T-cell (primary cell): ENCODE results near the gene CDHR3. TPM values are rescaled to one million over a fixed set of nuclear protein-coding genes. Genes with fewer than 3 reads are reported as not detected.

Experiments
- ATAC-seq, 4 experiments: fragments of 200-7000 bp in 3 of 4; fragments of 150-1000 bp in 1 of 4; cut with Tn5 transposase; replicated peaks in 1 of 4; 1 replicate in 3 of 4; 2 replicates in 1 of 4; pipeline ENCODE4 v1.10.0; 2021; ENCODE audit warnings: moderate library complexity in 3 of 4, mild to moderate bottlenecking in 2 of 4, moderate number of reproducible peaks in 1 of 4
- CTCF ChIA-PET, 2 donors: fragments of 300-600 bp; sonication (Branson Sonifier 250); formaldehyde crosslinking; loops; one replicate each; lab custom pipeline; 2022; ENCODE audit warnings: antibody characterized with exemption in 2 of 2; lab: Charles Lee
- POLR2A ChIA-PET, 2 donors: fragments of 300-600 bp; sonication (Branson Sonifier 250); formaldehyde crosslinking; loops; one replicate each; lab custom pipeline; 2022; ENCODE audit warnings: antibody characterized with exemption in 2 of 2; lab: Charles Lee
- DNase-seq, 35 experiments: peaks; one replicate each; pipeline versions ENCODE4 v3.0.0 to v3.0.0-alpha.2; 2013 to 2023
- H3K27ac ChIP-seq: one replicate; pipeline ENCODE4 v1.5.1; 2013; ENCODE audit warnings: low read length
- H3K27me3 ChIP-seq, 2 experiments: replicated peaks in 1 of 2; 1 replicate in 1 of 2; 2 replicates in 1 of 2; pipeline versions ENCODE4 v1.6.1 to v1.7.0; 2013; ENCODE audit warnings: low read length in 1 of 2, mixed read lengths in 1 of 2; ENCODE audit not compliant: control insufficient read depth in 2 of 2, insufficient read depth in 2 of 2; ENCODE audit errors: extremely low read depth in 1 of 2
- H3K36me3 ChIP-seq, 2 donors: 1 replicate in 1 of 2; 2 replicates in 1 of 2; pipeline versions ENCODE4 v1.6.1 to v1.7.0; 2013; ENCODE audit warnings: low read length in 1 of 2; ENCODE audit not compliant: control insufficient read depth in 2 of 2, insufficient read depth in 1 of 2; ENCODE audit errors: extremely low read depth in 1 of 2
- H3K4me1 ChIP-seq, 2 experiments: 1 replicate in 1 of 2; 2 replicates in 1 of 2; pipeline versions ENCODE4 v1.6.1 to v1.7.0; 2013; ENCODE audit warnings: low read length in 2 of 2, mixed read lengths in 1 of 2; ENCODE audit not compliant: insufficient read depth in 2 of 2, control insufficient read depth in 1 of 2; ENCODE audit errors: extremely low read depth in 1 of 2
- H3K4me3 ChIP-seq, 2 donors: 1 replicate in 1 of 2; 2 replicates in 1 of 2; pipeline versions ENCODE4 v1.5.1 to v1.7.0; 2013; ENCODE audit warnings: mild to moderate bottlenecking in 2 of 2, low read length in 1 of 2, moderate library complexity in 1 of 2; ENCODE audit not compliant: control insufficient read depth in 1 of 2; ENCODE audit errors: extremely low read depth in 1 of 2
- H3K9me3 ChIP-seq: 2 replicates; pipeline ENCODE4 v1.7.0; 2013
- H3K27ac Mint-ChIP-seq, 2 donors: one replicate each; pipeline ENCODE4 v1.8.0; 2020 to 2021; ENCODE audit warnings: mild to moderate bottlenecking in 2 of 2, mixed read lengths in 2 of 2
- H3K27me3 Mint-ChIP-seq, 2 donors: one replicate each; pipeline ENCODE4 v1.8.0; 2021 to 2022; ENCODE audit warnings: mixed read lengths in 2 of 2
- H3K36me3 Mint-ChIP-seq: one replicate; pipeline ENCODE4 v1.8.0; 2021; ENCODE audit warnings: mixed read lengths
- H3K4me1 Mint-ChIP-seq, 3 donors: one replicate each; pipeline ENCODE4 v1.8.0; 2020 to 2022; ENCODE audit warnings: mixed read lengths in 3 of 3, mild to moderate bottlenecking in 1 of 3
- H3K4me3 Mint-ChIP-seq, 3 donors: one replicate each; pipeline ENCODE4 v1.8.0; 2020 to 2022; ENCODE audit warnings: mild to moderate bottlenecking in 3 of 3, mixed read lengths in 3 of 3, moderate library complexity in 3 of 3
- H3K9me3 Mint-ChIP-seq, 3 donors: one replicate each; pipeline ENCODE4 v1.8.0; 2020 to 2022; ENCODE audit warnings: mixed read lengths in 3 of 3
- WGBS: methylation state at CpG from one replicate; pipeline ENCODE4 v1.1.5; 2013; ENCODE audit warnings: missing lambda C conversion rate; ENCODE audit not compliant: insufficient coverage; 5-methylcytosine and 5-hydroxymethylcytosine counted together
- total RNA-seq, 35 experiments: library from RNA in 6 of 35; stranded (reverse) in 6 of 35; fragments of 120-200 nt in 1 of 35; gene quantifications; one replicate each; pipeline versions ENCODE4 v1.2.1 to v1.2.4 and lab custom pipeline; 2013 to 2026

CDHR3 gene
- total RNA-seq, 5 donors from 2014 or later (not counting 1 experiment from before 2014, with no cell fraction given), result 10.5 to 18.5 (median 14.5) TPM

- no peak overlapping the region for H3K4me3 Mint-ChIP-seq
- Histone ChIP-seq H3K4me3 (no peak overlapping the region), H3K27me3 (no peaks in the 10 kb centered on the region), H3K27ac (no peak overlapping the region), H3K36me3 (no peaks in the 10 kb centered on the region), H3K4me1 (peaks cover 20 to 41% of the 10 kb centered on the region in 2 experiments), H3K9me3 (no peaks in the 10 kb centered on the region)
- H3K27me3 Mint-ChIP-seq, result no peaks in the 10 kb centered on the region
- 100% methylated on average over 1 of the region's 4 CpGs for WGBS
- ChIA-PET POLR2A (no interaction called here), CTCF (interaction anchor here (0.5 to 1.8 kb wide), 2 partner anchors 12 to 245 kb away, joined by 3 to 6 read pairs; no protein-coding TSS in a partner anchor)
- H3K36me3 Mint-ChIP-seq, result no peaks in the 10 kb centered on the region
- ATAC-seq, result no peak
- DNase-seq, result no peak
- H3K27ac Mint-ChIP-seq, result peak overlapping the region; percentile 4 to 5
- H3K4me1 Mint-ChIP-seq, result peaks cover 47 to 51% (median 48%) of the 10 kb centered on the region in 3 donors
- H3K9me3 Mint-ChIP-seq, result no peaks in the 10 kb centered on the region
Measured at GRCh38 chr7:106068538-106068961, 105.5 kb downstream of the CDHR3 start.

- Histone ChIP-seq H3K9me3 (no peaks in the 10 kb centered on the region), H3K4me1 (peaks cover 20 to 46% of the 10 kb centered on the region in 2 experiments), H3K4me3 (no peak overlapping the region), H3K36me3 (no peaks in the 10 kb centered on the region), H3K27ac (no peak overlapping the region), H3K27me3 (no peaks in the 10 kb centered on the region)
- ChIA-PET POLR2A (no interaction called here), CTCF (interaction anchor here in 1 of 2 donors (1.8 kb wide), 1 partner anchor 12 kb away, joined by 6 read pairs; no protein-coding TSS in a partner anchor)
- Mint-ChIP-seq H3K4me1 (peaks cover 51 to 53% (median 53%) of the 10 kb centered on the region in 3 donors), H3K9me3 (no peaks in the 10 kb centered on the region), H3K36me3 (no peaks in the 10 kb centered on the region), H3K27ac (no peak overlapping the region), H3K27me3 (no peaks in the 10 kb centered on the region), H3K4me3 (no peak overlapping the region)
- no peak for ATAC-seq
- WGBS, result no CpG with 5 or more reads among the region's 3 CpGs
- no peak for DNase-seq
Measured at GRCh38 chr7:106068986-106069385, 105.9 kb downstream of the CDHR3 start.

DNA sequence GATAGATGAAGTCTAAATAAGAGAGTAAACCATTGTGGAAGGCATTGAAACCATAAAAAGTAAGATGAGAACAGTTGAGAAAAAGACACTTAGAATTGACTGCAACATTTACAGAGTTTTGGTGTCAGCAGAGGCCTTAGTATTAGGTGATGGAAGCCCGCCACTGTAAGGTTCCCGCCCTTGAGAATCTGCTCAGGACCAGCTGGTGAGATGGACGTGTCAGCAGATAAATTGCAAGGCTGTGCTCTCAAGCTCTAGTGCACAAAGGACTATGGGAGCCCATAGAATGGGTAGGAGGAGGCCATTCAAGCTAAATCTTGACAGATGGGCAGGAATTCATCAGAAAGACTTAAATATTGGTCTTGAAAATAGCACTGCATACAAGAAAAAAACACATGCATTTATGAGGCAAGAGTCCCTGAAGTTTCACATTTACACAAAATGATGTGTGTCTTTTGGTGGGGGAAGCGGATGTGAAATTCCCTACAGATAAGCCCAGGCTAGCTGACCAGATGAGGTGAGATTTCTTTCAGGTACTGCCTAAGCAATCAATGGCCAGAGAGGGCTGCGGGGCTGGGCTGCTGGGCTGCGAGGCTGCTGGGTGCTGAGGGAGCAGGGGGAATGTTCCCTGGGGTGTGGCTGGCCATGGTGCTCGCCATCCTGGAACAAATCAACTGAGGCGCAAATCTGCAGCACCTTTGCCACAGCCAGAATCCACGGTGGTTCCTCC lies 106.6 kb downstream of the CDHR3 start:
- DNase-seq, result no peak
- no peaks in the 10 kb centered on the region for H3K36me3 ChIP-seq
- H3K9me3 ChIP-seq, result no peaks in the 10 kb centered on the region
- H3K27me3 Mint-ChIP-seq, result no peaks in the 10 kb centered on the region
- H3K27me3 ChIP-seq, result no peaks in the 10 kb centered on the region
- no peaks in the 10 kb centered on the region for H3K36me3 Mint-ChIP-seq
- no peaks in the 10 kb centered on the region for H3K9me3 Mint-ChIP-seq
- no peak for ATAC-seq
- H3K4me3 Mint-ChIP-seq, result peak overlapping the region in 1 of 3 donors; percentile 17
- peaks cover 56 to 59% (median 57%) of the 10 kb centered on the region in 3 donors for H3K4me1 Mint-ChIP-seq
- 83% methylated on average over 8 of the region's 9 CpGs for WGBS
- peak overlapping the region; percentile 97 to 98 for H3K27ac Mint-ChIP-seq
- CTCF ChIA-PET, result interaction anchor here (0.9 to 2.9 kb wide), 2 partner anchors 8 to 85 kb away, joined by 4 to 11 read pairs; no protein-coding TSS in a partner anchor
- H3K4me1 ChIP-seq, result peaks cover 20 to 47% of the 10 kb centered on the region in 2 experiments
- H3K4me3 ChIP-seq, result no peak overlapping the region
- POLR2A ChIA-PET, result no interaction called here
- H3K27ac ChIP-seq, result no peak overlapping the region

GRCh38 chr7:106070201-106070551 lies 107.1 kb downstream of the CDHR3 start:
- Mint-ChIP-seq H3K27me3 (no peaks in the 10 kb centered on the region), H3K4me3 (no peak overlapping the region), H3K36me3 (no peaks in the 10 kb centered on the region), H3K27ac (peak overlapping the region; percentile 97 to 98), H3K4me1 (peaks cover 58 to 63% (median 58%) of the 10 kb centered on the region in 3 donors), H3K9me3 (no peaks in the 10 kb centered on the region)
- CTCF ChIA-PET, result interaction anchor here (0.9 to 2.9 kb wide), 2 partner anchors 9 to 84 kb away, joined by 4 to 11 read pairs; no protein-coding TSS in a partner anchor
- H3K36me3 ChIP-seq, result no peaks in the 10 kb centered on the region
- POLR2A ChIA-PET, result no interaction called here
- no peak overlapping the region for H3K4me3 ChIP-seq
- no peak for DNase-seq
- no peaks in the 10 kb centered on the region for H3K27me3 ChIP-seq
- H3K9me3 ChIP-seq, result no peaks in the 10 kb centered on the region
- no peak for ATAC-seq
- H3K4me1 ChIP-seq, result peaks cover 20 to 47% of the 10 kb centered on the region in 2 experiments
- WGBS, result 91% methylated on average over 1 of the region's 5 CpGs
- no peak overlapping the region for H3K27ac ChIP-seq

DNA sequence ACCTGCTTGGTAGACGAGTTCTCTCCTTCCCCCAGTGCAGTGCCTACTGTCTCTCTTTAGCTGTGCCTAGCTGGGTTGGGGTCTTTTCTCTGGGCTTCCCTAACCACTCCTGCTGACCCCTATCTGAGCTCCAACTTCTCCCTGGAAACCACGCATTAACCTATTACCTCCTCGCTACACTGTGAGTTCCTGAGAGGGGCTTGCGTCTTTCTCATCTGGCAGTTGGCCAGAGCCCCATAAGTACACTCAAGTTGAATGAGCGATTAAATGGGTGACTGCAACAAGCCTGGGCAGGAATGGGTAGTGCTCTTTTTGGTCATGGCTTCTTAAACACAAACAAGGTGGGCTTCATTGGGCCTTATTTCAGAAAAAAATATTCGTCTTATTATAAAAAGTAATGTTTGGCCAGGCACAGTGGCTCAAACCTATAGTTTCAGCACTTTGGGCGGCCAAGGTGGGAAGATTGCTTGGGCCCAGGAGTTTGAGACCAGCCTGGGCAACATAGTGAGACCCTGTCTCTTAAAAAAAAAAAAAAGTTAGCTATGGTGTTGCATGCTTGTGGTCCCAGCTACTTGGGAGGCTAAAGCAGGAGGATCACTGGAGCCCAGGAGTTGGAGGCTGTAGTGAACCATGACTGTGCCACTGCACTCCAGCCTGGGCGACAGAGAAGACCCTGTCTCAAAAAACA lies 107.6 kb downstream of the CDHR3 start:
- Mint-ChIP-seq H3K4me1 (peaks cover 58 to 63% (median 58%) of the 10 kb centered on the region in 3 donors), H3K27ac (peak overlapping the region; percentile 97 to 98), H3K9me3 (no peaks in the 10 kb centered on the region), H3K36me3 (no peaks in the 10 kb centered on the region), H3K4me3 (peak overlapping the region in 2 of 3 donors; percentile 71 to 75), H3K27me3 (no peaks in the 10 kb centered on the region)
- no peaks in the 10 kb centered on the region for H3K9me3 ChIP-seq
- ATAC-seq, result no peak
- peak overlapping the region; percentile 90 for H3K27ac ChIP-seq
- DNase-seq, result no peak
- no peaks in the 10 kb centered on the region for H3K36me3 ChIP-seq
- H3K27me3 ChIP-seq, result no peaks in the 10 kb centered on the region
- no peak overlapping the region for H3K4me3 ChIP-seq
- peaks cover 20 to 47% of the 10 kb centered on the region in 2 experiments for H3K4me1 ChIP-seq
- ChIA-PET CTCF (interaction anchor here (0.9 to 2.9 kb wide), 7 partner anchors 9 to 84 kb away, joined by 3 to 11 read pairs (median 5); no protein-coding TSS in a partner anchor), POLR2A (interaction anchor here (0.6 to 1.4 kb wide), 8 partner anchors 10 to 1113 kb away, joined by 3 to 14 read pairs (median 4); partner anchors contain the start of genes NAMPT (in 1 of the 2) and SYPL1 (in 1 of the 2))
- 96% methylated on average over 2 of the region's 8 CpGs for WGBS
